ENCODE measurements around the gene HK1.

GRCh38 chr10:69446229-69446628 is 167.9 kb downstream of the HK1 start:
- TF ChIP-seq, protein P1, sequence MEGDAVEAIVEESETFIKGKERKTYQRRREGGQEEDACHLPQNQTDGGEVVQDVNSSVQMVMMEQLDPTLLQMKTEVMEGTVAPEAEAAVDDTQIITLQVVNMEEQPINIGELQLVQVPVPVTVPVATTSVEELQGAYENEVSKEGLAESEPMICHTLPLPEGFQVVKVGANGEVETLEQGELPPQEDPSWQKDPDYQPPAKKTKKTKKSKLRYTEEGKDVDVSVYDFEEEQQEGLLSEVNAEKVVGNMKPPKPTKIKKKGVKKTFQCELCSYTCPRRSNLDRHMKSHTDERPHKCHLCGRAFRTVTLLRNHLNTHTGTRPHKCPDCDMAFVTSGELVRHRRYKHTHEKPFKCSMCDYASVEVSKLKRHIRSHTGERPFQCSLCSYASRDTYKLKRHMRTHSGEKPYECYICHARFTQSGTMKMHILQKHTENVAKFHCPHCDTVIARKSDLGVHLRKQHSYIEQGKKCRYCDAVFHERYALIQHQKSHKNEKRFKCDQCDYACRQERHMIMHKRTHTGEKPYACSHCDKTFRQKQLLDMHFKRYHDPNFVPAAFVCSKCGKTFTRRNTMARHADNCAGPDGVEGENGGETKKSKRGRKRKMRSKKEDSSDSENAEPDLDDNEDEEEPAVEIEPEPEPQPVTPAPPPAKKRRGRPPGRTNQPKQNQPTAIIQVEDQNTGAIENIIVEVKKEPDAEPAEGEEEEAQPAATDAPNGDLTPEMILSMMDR (IDR thresholded peaks at IDR 0.05 in 8 of 11, conservative IDR thresholded peaks at IDR 0.05 in 3 of 11), result no peak
- TF ChIP-seq POLR2A (IDR thresholded peaks at IDR 0.05) (no peak), POLR2AphosphoS5 (IDR thresholded peaks at IDR 0.05) (no peak)
